Astrocyte (in vitro differentiated cells and primary cell): ENCODE measurements around the gene CNTNAP2. TPM values are rescaled to one million over a fixed set of nuclear protein-coding genes. Genes with fewer than 3 reads are reported as not detected.

Experiments used
- DNase-seq: peaks from one replicate; pipeline ENCODE4 v3.0.0-alpha.2; 2010; ENCODE audit warnings: low read depth
- FAIRE-seq: peaks from 2 replicates; lab custom pipeline; 2011; peaks lifted over from hg19 to GRCh38; lab: Jason Lieb, UNC
- H2AFZ ChIP-seq: 2 replicates; pipeline ENCODE4 v1.6.0; 2012; ENCODE audit warnings: low read depth, low read length, inconsistent platforms
- H3K27ac ChIP-seq: 2 replicates; pipeline ENCODE4 v1.5.1; 2011; ENCODE audit warnings: low read depth, low read length, inconsistent platforms
- H3K27me3 ChIP-seq: 2 replicates; pipeline ENCODE4 v1.6.0; 2011; ENCODE audit warnings: low read length, inconsistent platforms; ENCODE audit not compliant: insufficient read depth
- H3K36me3 ChIP-seq: 2 replicates; pipeline ENCODE4 v1.5.1; 2011; ENCODE audit warnings: low read length, inconsistent platforms; ENCODE audit not compliant: insufficient read depth
- H3K4me1 ChIP-seq: 2 replicates; pipeline ENCODE4 v1.5.1; 2011; ENCODE audit warnings: low read length, inconsistent platforms; ENCODE audit not compliant: insufficient read depth
- H3K4me2 ChIP-seq: 2 replicates; pipeline ENCODE4 v1.6.0; 2012; ENCODE audit warnings: low read length, inconsistent platforms
- H3K4me3 ChIP-seq: 2 replicates; pipeline ENCODE4 v1.5.1; 2011; ENCODE audit warnings: low read depth, mild to moderate bottlenecking, low read length, inconsistent platforms; ENCODE audit not compliant: insufficient read depth
- H3K79me2 ChIP-seq: 2 replicates; pipeline ENCODE4 v1.6.0; 2012; ENCODE audit warnings: mild to moderate bottlenecking, low read length, inconsistent platforms; ENCODE audit not compliant: insufficient read depth
- H3K9ac ChIP-seq: 2 replicates; pipeline ENCODE4 v1.6.0; 2012; ENCODE audit warnings: mild to moderate bottlenecking, low read length, inconsistent platforms
- H3K9me3 ChIP-seq: 2 replicates; pipeline ENCODE4 v1.5.1; 2012; ENCODE audit warnings: low read depth, mild to moderate bottlenecking, low read length, inconsistent platforms; ENCODE audit not compliant: insufficient read depth
- H4K20me1 ChIP-seq: 2 replicates; pipeline ENCODE4 v1.6.0; 2012; ENCODE audit warnings: low read length, inconsistent platforms; ENCODE audit not compliant: insufficient read depth
- H3K27ac Mint-ChIP-seq: one replicate; pipeline ENCODE4 v1.8.0; 2021; ENCODE audit warnings: mild to moderate bottlenecking, mixed read lengths; ENCODE audit not compliant: unreplicated experiment
- H3K27me3 Mint-ChIP-seq: one replicate; pipeline ENCODE4 v1.8.0; 2021; ENCODE audit warnings: low read depth, mixed read lengths; ENCODE audit not compliant: unreplicated experiment
- H3K36me3 Mint-ChIP-seq: one replicate; pipeline ENCODE4 v1.8.0; 2021; ENCODE audit warnings: low read depth, mixed read lengths; ENCODE audit not compliant: unreplicated experiment
- H3K4me1 Mint-ChIP-seq: one replicate; pipeline ENCODE4 v1.8.0; 2021; ENCODE audit warnings: low read depth, mixed read lengths; ENCODE audit not compliant: unreplicated experiment
- H3K4me3 Mint-ChIP-seq: one replicate; pipeline ENCODE4 v1.8.0; 2021; ENCODE audit warnings: mild to moderate bottlenecking, moderate library complexity, mixed read lengths; ENCODE audit not compliant: unreplicated experiment
- H3K9me3 Mint-ChIP-seq: one replicate; pipeline ENCODE4 v1.8.0; 2021; ENCODE audit warnings: mild to moderate bottlenecking, mixed read lengths; ENCODE audit not compliant: unreplicated experiment
- EZH2 ChIP-seq: IDR thresholded peaks from 2 replicates; pipeline ENCODE4 v1.6.1; 2012; ENCODE audit warnings: mild to moderate bottlenecking, low read length, inconsistent platforms; ENCODE audit not compliant: insufficient read depth
- total RNA-seq: library from RNA; stranded (reverse); gene quantifications from 2 replicates; pipeline ENCODE4 v1.2.1, GENCODE V29; 2021
- TF ChIP-seq, protein P1 (sequence below): IDR thresholded peaks from 2 replicates; pipeline ENCODE4 v1.5.1; 2011; ENCODE audit warnings: low read depth, mild to moderate bottlenecking, inconsistent platforms, low read length, moderate library complexity; ENCODE audit not compliant: insufficient read depth

CNTNAP2 gene
- total RNA-seq, 1 donor from 2014 or later, result 20.0 TPM

DNA sequence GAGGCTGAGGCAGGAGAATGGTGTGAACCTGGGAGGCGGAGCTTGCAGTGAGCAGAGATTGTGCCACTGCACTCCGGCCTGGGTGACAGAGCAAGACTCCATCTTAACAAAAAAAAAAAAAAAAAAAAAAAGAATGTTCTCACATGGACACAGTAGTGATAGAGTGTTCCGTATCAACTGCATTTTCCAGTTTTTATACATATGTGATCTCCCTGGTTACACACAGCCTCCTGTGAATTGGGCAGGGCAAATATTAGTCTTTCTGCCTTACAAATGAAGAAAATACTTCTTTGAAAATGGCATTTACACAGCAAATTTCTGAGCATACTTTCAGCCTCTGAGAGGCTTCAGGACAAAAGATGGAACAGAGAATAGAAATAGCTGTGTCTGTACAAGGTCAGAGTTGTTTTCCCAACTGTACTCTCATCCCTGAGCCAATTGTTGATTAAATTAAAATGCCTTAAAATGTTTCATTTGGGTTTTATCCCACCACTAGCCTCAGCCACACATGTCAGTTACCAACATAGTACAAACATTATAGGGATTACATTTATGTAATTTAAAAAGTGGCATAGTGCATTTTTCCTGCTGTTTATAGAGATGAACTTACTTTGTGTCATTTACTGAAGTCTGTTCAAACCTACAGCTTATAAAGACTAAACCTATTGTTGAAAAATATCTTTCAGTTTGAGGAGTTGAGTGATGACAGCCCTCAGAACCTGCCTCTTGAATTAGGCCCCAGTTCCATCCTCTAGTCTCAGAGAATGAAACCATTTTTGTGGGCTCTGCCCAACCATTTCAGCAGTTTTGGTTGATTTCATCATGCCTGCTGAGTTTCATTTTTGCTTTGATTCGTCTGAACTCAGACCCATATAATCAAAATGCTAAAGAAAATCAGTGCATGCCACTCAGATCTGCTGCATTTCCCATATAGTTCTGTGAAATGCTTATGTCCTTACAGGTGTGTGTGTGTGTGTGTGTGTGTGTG is 1864.5 kb downstream of the CNTNAP2 start:
- FAIRE-seq (no peak), DNase-seq (no peak)
- H3K4me3 Mint-ChIP-seq, result no peak overlapping the region
- Histone ChIP-seq H3K27me3 (no peaks in the 10 kb centered on the region), H3K27ac (no peak overlapping the region), H3K9me3 (no peaks in the 10 kb centered on the region), H4K20me1 (no peaks in the 10 kb centered on the region), H3K36me3 (no peaks in the 10 kb centered on the region), H3K4me1 (no peaks in the 10 kb centered on the region), H3K79me2 (no peaks in the 10 kb centered on the region), H3K4me3 (no peak overlapping the region), H3K4me2 (no peak overlapping the region), H3K9ac (no peak overlapping the region), H2AFZ (no peak overlapping the region)
- TF ChIP-seq EZH2, result no peak
- TF ChIP-seq, protein P1, sequence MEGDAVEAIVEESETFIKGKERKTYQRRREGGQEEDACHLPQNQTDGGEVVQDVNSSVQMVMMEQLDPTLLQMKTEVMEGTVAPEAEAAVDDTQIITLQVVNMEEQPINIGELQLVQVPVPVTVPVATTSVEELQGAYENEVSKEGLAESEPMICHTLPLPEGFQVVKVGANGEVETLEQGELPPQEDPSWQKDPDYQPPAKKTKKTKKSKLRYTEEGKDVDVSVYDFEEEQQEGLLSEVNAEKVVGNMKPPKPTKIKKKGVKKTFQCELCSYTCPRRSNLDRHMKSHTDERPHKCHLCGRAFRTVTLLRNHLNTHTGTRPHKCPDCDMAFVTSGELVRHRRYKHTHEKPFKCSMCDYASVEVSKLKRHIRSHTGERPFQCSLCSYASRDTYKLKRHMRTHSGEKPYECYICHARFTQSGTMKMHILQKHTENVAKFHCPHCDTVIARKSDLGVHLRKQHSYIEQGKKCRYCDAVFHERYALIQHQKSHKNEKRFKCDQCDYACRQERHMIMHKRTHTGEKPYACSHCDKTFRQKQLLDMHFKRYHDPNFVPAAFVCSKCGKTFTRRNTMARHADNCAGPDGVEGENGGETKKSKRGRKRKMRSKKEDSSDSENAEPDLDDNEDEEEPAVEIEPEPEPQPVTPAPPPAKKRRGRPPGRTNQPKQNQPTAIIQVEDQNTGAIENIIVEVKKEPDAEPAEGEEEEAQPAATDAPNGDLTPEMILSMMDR, result no peak
- H3K27ac Mint-ChIP-seq, result no peak overlapping the region
- H3K4me1 Mint-ChIP-seq, result no peaks in the 10 kb centered on the region
- H3K9me3 Mint-ChIP-seq, result no peaks in the 10 kb centered on the region
- H3K36me3 Mint-ChIP-seq, result no peaks in the 10 kb centered on the region
- peaks cover 2% of the 10 kb centered on the region for H3K27me3 Mint-ChIP-seq

DNA sequence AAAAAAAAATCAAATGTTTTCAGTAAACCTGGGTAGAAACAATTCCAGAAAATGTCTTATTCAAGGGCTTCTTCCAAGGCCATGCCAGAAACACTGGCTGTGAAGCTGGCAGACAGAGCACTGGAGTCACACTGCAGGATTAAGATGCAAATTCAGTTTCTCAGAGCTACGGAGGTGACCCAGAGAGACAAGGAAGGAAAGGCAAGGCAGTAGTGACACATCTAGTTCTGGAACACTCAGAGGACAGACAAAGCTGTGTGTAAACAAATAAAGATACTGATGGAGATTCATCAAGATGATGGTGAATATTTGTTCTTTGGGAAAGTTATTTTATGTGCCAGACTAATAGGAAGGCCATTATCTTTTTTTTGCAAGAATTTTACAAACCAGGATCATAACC is 1865.7 kb downstream of the CNTNAP2 start:
- TF ChIP-seq, protein P1, result no peak
- TF ChIP-seq EZH2, result no peak
- Mint-ChIP-seq H3K27me3 (peaks cover 2% of the 10 kb centered on the region), H3K27ac (no peak overlapping the region), H3K9me3 (no peaks in the 10 kb centered on the region), H3K4me1 (no peaks in the 10 kb centered on the region), H3K4me3 (no peak overlapping the region), H3K36me3 (no peaks in the 10 kb centered on the region)
- Histone ChIP-seq H3K4me2 (no peak overlapping the region), H3K9ac (no peak overlapping the region), H3K79me2 (no peaks in the 10 kb centered on the region), H2AFZ (no peak overlapping the region), H4K20me1 (no peaks in the 10 kb centered on the region), H3K36me3 (no peaks in the 10 kb centered on the region), H3K4me1 (no peaks in the 10 kb centered on the region), H3K4me3 (no peak overlapping the region), H3K27me3 (no peaks in the 10 kb centered on the region), H3K9me3 (no peaks in the 10 kb centered on the region), H3K27ac (no peak overlapping the region)
- FAIRE-seq (no peak), DNase-seq (no peak)

DNA sequence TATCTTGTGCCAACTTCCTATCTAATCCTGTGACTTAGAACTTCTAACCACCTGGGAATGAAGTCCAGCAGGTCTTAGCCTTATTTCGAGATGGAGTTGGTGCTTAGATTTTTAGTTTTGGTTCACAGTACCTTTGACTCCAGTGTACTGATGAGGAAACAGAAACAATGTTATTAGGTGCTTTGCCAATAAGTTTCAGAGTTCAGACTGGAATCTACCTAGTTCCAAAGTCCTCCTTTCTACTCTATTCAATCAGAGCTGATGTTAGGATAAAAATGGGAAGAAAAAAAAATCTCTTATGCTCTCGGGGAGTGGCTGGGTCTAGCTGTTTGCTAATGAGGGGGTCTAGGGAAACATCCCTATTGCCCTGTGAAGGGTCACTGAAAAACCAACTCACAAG is 1867.7 kb downstream of the CNTNAP2 start:
- H2AFZ ChIP-seq, result no peak overlapping the region

More for the DNA sequence above, 1867.7 kb downstream of the CNTNAP2 start:
- no peak overlapping the region for H3K4me3 ChIP-seq
- no peak for DNase-seq
- H3K27ac Mint-ChIP-seq, result no peak overlapping the region
- no peak overlapping the region for H3K9ac ChIP-seq
- H3K27me3 Mint-ChIP-seq, result no peaks in the 10 kb centered on the region
- H3K36me3 Mint-ChIP-seq, result no peaks in the 10 kb centered on the region
- no peaks in the 10 kb centered on the region for H3K4me1 ChIP-seq
- H3K4me2 ChIP-seq, result no peak overlapping the region
- H3K36me3 ChIP-seq, result no peaks in the 10 kb centered on the region
- no peaks in the 10 kb centered on the region for H3K79me2 ChIP-seq
- TF ChIP-seq, protein P1, result no peak
- H4K20me1 ChIP-seq, result no peaks in the 10 kb centered on the region
- no peak for FAIRE-seq
- no peaks in the 10 kb centered on the region for H3K4me1 Mint-ChIP-seq
- H3K9me3 ChIP-seq, result no peaks in the 10 kb centered on the region
- no peaks in the 10 kb centered on the region for H3K27me3 ChIP-seq
- H3K4me3 Mint-ChIP-seq, result no peak overlapping the region
- no peaks in the 10 kb centered on the region for H3K9me3 Mint-ChIP-seq
- no peak overlapping the region for H3K27ac ChIP-seq
